ENCODE measurements around the gene ZFP57.
A peak's percentile ranks its signal among the peaks of the same experiment; 100 is the strongest.

The ZFP57 gene

DNA sequence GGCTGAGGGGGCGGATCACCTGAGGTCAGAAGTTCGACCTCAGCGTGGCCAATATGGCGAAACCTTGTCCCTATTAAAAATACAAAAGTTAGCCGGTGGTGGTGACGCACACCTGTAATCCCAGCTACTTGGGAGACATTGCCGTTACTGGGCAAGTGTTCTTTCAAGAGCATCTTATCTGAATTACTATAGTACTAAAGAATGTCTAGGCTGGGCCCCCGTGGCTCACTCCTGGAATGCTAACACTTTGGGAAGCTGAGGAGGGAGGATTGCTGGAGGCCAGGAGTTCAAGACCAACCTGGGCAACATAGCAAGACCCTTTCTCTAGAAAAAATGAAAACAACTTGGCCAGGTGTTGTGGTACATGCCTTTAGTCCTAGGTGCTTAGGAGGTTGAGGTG, 859 bp upstream of the ZFP57 start:
- TF ChIP-seq, protein P1, sequence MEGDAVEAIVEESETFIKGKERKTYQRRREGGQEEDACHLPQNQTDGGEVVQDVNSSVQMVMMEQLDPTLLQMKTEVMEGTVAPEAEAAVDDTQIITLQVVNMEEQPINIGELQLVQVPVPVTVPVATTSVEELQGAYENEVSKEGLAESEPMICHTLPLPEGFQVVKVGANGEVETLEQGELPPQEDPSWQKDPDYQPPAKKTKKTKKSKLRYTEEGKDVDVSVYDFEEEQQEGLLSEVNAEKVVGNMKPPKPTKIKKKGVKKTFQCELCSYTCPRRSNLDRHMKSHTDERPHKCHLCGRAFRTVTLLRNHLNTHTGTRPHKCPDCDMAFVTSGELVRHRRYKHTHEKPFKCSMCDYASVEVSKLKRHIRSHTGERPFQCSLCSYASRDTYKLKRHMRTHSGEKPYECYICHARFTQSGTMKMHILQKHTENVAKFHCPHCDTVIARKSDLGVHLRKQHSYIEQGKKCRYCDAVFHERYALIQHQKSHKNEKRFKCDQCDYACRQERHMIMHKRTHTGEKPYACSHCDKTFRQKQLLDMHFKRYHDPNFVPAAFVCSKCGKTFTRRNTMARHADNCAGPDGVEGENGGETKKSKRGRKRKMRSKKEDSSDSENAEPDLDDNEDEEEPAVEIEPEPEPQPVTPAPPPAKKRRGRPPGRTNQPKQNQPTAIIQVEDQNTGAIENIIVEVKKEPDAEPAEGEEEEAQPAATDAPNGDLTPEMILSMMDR (IDR thresholded peaks at IDR 0.05), result no peak
- no peak overlapping the region for H3K4me2 ChIP-seq (ENCODE audit: low read length)
- H3K27ac ChIP-seq, result no peak overlapping the region
- no peaks in the 10 kb centered on the region for H3K9me3 ChIP-seq (ENCODE audit: control insufficient read depth, low read length)
- H3K4me1 ChIP-seq, result no peaks in the 10 kb centered on the region
- H3K79me2 ChIP-seq, result no peaks in the 10 kb centered on the region
- no peaks in the 10 kb centered on the region for H3K36me3 ChIP-seq (ENCODE audit: control insufficient read depth, insufficient read depth, low read length)
- H2AFZ ChIP-seq, result no peak overlapping the region
- no peaks in the 10 kb centered on the region for H3K27me3 ChIP-seq (ENCODE audit: control insufficient read depth, insufficient read depth, low read length)
- no peak overlapping the region for H3K4me3 ChIP-seq (ENCODE audit: low read depth, low read length)
- no peak overlapping the region for H3K9ac ChIP-seq

DNA sequence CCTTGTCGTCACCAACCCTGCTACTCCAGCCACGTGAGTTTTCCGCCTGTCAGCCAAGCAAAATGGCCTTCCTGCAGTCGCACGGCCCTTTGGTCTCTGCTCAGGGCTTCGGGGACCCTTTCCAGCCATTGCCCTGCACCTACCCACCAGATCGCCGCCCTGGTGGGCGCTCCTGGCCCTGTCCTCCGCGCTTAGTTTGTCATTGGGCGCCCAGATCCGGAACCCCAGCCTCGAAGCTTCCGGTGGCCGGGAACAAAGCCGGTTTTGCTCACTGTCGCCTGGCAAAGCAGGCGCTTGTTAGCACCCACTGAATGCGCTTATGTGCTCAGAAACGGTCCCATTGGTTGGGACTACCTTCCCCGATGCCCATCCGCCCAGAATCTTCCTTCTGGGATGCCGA, 536 bp downstream of the ZFP57 start:
- Histone ChIP-seq H3K4me1 (no peaks in the 10 kb centered on the region), H2AFZ (peak overlapping the region; percentile 22), H3K36me3 (ENCODE audit: control insufficient read depth, insufficient read depth, low read length) (no peaks in the 10 kb centered on the region), H3K4me3 (ENCODE audit: low read depth, low read length) (no peak overlapping the region), H3K27ac (no peak overlapping the region), H3K27me3 (ENCODE audit: control insufficient read depth, insufficient read depth, low read length) (no peaks in the 10 kb centered on the region), H3K9me3 (ENCODE audit: control insufficient read depth, low read length) (no peaks in the 10 kb centered on the region), H3K9ac (no peak overlapping the region), H3K79me2 (no peaks in the 10 kb centered on the region), H3K4me2 (ENCODE audit: low read length) (no peak overlapping the region)
- TF ChIP-seq, protein P1 (IDR thresholded peaks at IDR 0.05), result no peak

DNA sequence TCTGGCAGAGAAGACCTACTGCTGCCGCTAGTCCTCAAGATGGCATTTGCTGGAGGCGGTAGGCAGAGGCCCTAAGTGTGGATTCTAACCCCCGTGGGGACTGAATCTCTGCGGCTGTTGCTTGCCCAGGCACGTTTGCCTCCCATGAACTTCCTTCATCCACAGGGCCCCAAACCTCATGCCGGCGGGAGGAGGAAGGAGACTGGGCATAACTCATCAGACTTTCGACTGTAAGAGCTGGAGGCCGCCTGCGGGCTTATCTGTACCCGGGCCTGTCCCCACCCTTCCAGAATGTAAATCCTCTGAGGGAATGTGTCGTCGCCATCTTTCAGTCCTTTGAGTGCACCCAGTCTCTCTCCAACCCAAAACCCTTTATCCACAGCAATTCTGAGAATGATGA, 990 bp downstream of the ZFP57 start:
- no peak overlapping the region for H2AFZ ChIP-seq
- no peaks in the 10 kb centered on the region for H3K4me1 ChIP-seq
- H3K4me2 ChIP-seq (ENCODE audit: low read length), result no peak overlapping the region
- H3K79me2 ChIP-seq, result no peaks in the 10 kb centered on the region
- no peak overlapping the region for H3K27ac ChIP-seq
- no peak overlapping the region for H3K9ac ChIP-seq
- H3K4me3 ChIP-seq (ENCODE audit: low read depth, low read length), result no peak overlapping the region
- H3K9me3 ChIP-seq (ENCODE audit: control insufficient read depth, low read length), result no peaks in the 10 kb centered on the region
- H3K27me3 ChIP-seq (ENCODE audit: control insufficient read depth, insufficient read depth, low read length), result no peaks in the 10 kb centered on the region
- H3K36me3 ChIP-seq (ENCODE audit: control insufficient read depth, insufficient read depth, low read length), result no peaks in the 10 kb centered on the region
- TF ChIP-seq, protein P1 (IDR thresholded peaks at IDR 0.05), result no peak

DNA sequence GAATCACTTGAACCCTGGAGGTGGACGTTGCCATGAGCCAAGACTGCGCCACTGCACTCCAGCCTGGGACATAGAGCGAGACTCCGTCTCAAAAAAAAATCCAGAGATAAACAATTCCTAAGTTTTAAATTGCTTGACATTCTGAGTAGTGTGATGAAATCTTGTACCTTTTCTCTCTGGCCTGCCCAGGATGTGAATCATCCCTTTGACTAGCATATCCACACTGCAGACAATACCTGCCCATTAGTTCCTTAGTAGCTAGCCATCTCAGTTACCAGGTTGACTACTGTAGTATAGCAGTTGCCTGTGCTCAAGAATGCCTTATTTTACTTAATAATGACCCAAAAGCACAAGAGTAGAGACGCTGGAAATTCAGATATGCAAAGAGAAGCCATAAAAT, 2.8 kb downstream of the ZFP57 start:
- H3K4me2 ChIP-seq (ENCODE audit: low read length), result no peak overlapping the region
- no peaks in the 10 kb centered on the region for H3K27me3 ChIP-seq (ENCODE audit: control insufficient read depth, insufficient read depth, low read length)
- TF ChIP-seq, protein P1 (IDR thresholded peaks at IDR 0.05), result no peak
- no peaks in the 10 kb centered on the region for H3K36me3 ChIP-seq (ENCODE audit: control insufficient read depth, insufficient read depth, low read length)
- no peak overlapping the region for H3K9ac ChIP-seq
- no peak overlapping the region for H3K27ac ChIP-seq
- no peaks in the 10 kb centered on the region for H3K4me1 ChIP-seq
- no peak overlapping the region for H3K4me3 ChIP-seq (ENCODE audit: low read depth, low read length)
- no peaks in the 10 kb centered on the region for H3K79me2 ChIP-seq
- no peaks in the 10 kb centered on the region for H3K9me3 ChIP-seq (ENCODE audit: control insufficient read depth, low read length)
- H2AFZ ChIP-seq, result no peak overlapping the region

DNA sequence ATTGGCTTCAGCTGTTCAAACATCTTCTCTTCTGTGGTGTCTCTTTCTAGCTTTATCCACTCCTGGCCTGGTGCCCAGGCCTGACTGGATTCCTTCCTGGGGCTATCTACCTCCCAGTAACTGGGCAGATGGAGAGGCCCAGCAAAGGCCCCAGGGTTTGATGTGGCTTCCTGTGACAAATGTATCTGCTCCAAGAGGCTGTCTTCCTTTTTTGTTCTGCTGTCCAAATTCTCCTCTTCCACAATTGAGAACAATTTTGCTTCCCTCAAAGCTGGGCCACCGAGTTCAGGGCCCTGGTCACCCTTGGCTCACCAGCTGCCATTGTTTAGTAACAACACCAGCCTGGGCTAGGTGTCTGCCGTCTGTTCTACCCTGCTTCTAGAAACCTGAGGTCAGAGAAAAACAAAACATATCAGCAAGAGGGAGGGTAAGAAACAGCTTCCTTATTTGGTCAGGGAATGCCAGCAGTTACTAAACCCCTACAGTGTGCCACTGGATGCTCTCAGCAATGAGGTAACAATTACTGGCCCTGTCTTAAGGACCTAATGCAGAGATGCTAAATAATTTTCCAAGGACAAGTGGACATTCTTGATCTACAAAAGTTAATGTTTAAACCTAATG, 3.9 kb downstream of the ZFP57 start:
- Histone ChIP-seq H3K9ac (no peak overlapping the region), H3K9me3 (ENCODE audit: control insufficient read depth, low read length) (no peaks in the 10 kb centered on the region), H3K27me3 (ENCODE audit: control insufficient read depth, insufficient read depth, low read length) (no peaks in the 10 kb centered on the region), H3K4me1 (no peaks in the 10 kb centered on the region), H3K36me3 (ENCODE audit: control insufficient read depth, insufficient read depth, low read length) (no peaks in the 10 kb centered on the region), H2AFZ (no peak overlapping the region), H3K4me2 (ENCODE audit: low read length) (no peak overlapping the region), H3K27ac (no peak overlapping the region), H3K4me3 (ENCODE audit: low read depth, low read length) (no peak overlapping the region), H3K79me2 (no peaks in the 10 kb centered on the region)
- TF ChIP-seq, protein P1 (IDR thresholded peaks at IDR 0.05), result no peak
